Measurements from ENCODE around the gene PPIP5K2.

PPIP5K2 gene

GRCh38 chr5:103209065-103209464 lies 89.0 kb downstream of the PPIP5K2 start:
- H3K4me3 ChIP-seq (ENCODE audit: low read length) = no peak overlapping the region
- no peak for DNase-seq (ENCODE audit: low read depth)
- TF ChIP-seq CTCF (IDR thresholded peaks at IDR 0.05; ENCODE audit: insufficient read depth, low read depth, low read length, missing control alignments) = no peak

GRCh38 chr5:103210952-103211351 lies 90.9 kb downstream of the PPIP5K2 start:
- TF ChIP-seq CTCF (IDR thresholded peaks at IDR 0.05; ENCODE audit: insufficient read depth, low read depth, low read length, missing control alignments) = no peak
- no peak overlapping the region for H3K4me3 ChIP-seq (ENCODE audit: low read length)
- no peak for DNase-seq (ENCODE audit: low read depth)

- no peak overlapping the region for H3K4me3 ChIP-seq (ENCODE audit: low read length)
- no peak for TF ChIP-seq CTCF (IDR thresholded peaks at IDR 0.05; ENCODE audit: insufficient read depth, low read depth, low read length, missing control alignments)
Observed at GRCh38 chr5:103211576-103212561, 91.8 kb downstream of the PPIP5K2 start.

GRCh38 chr5:103216137-103216536 lies 96.0 kb downstream of the PPIP5K2 start:
- DNase-seq (ENCODE audit: low read depth) = no peak
- no peak for TF ChIP-seq CTCF (IDR thresholded peaks at IDR 0.05; ENCODE audit: insufficient read depth, low read depth, low read length, missing control alignments)
- no peak overlapping the region for H3K4me3 ChIP-seq (ENCODE audit: low read length)

More at GRCh38 chr5:103211576-103212561, 91.8 kb downstream of the PPIP5K2 start:
- DNase-seq (ENCODE audit: low read depth) = no peak

- DNase-seq (ENCODE audit: low read depth) = no peak
- no peak overlapping the region for H3K4me3 ChIP-seq (ENCODE audit: low read length)
- no peak for TF ChIP-seq CTCF (IDR thresholded peaks at IDR 0.05; ENCODE audit: insufficient read depth, low read depth, low read length, missing control alignments)
Observed at GRCh38 chr5:103216697-103217096, 96.6 kb downstream of the PPIP5K2 start.

DNA sequence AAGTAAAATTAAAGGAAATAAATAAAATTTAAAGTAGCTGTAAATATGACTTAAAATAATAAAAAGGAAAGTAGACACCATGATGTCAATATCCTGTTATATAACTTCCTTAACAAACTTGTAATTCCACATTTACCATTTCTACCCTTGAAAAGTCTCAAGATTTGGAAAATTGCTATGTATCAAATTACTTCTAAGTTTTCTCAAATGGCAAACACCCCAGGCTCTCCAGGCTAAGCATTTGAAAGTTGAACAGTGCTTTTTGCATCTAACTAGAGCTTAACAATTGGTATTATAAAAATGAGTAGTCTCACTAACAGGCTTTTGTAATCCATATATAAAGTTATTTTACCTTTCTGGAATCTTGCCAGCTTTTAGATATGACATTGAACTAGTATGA lies 97.0 kb downstream of the PPIP5K2 start:
- DNase-seq (ENCODE audit: low read depth) = no peak
- TF ChIP-seq CTCF (IDR thresholded peaks at IDR 0.05; ENCODE audit: insufficient read depth, low read depth, low read length, missing control alignments) = no peak
- no peak overlapping the region for H3K4me3 ChIP-seq (ENCODE audit: low read length)
